Activated naive CD8-positive, alpha-beta T cell (primary cell): ENCODE measurements around the gene ORC1.

Experiments
- H3K27ac Mint-ChIP-seq: one replicate; pipeline ENCODE4 v1.8.0; 2021; ENCODE audit warnings: mixed read lengths
- H3K27me3 Mint-ChIP-seq: one replicate; pipeline ENCODE4 v1.8.0; 2021; ENCODE audit warnings: mixed read lengths
- H3K36me3 Mint-ChIP-seq: one replicate; pipeline ENCODE4 v1.8.0; 2021; ENCODE audit warnings: mixed read lengths
- H3K4me1 Mint-ChIP-seq: one replicate; pipeline ENCODE4 v1.8.0; 2021; ENCODE audit warnings: low read depth, mixed read lengths
- H3K4me3 Mint-ChIP-seq: one replicate; pipeline ENCODE4 v1.8.0; 2021; ENCODE audit warnings: mild to moderate bottlenecking, mixed read lengths
- H3K9me3 Mint-ChIP-seq: one replicate; pipeline ENCODE4 v1.8.0; 2021; ENCODE audit warnings: low read depth, mixed read lengths

The ORC1 gene

DNA sequence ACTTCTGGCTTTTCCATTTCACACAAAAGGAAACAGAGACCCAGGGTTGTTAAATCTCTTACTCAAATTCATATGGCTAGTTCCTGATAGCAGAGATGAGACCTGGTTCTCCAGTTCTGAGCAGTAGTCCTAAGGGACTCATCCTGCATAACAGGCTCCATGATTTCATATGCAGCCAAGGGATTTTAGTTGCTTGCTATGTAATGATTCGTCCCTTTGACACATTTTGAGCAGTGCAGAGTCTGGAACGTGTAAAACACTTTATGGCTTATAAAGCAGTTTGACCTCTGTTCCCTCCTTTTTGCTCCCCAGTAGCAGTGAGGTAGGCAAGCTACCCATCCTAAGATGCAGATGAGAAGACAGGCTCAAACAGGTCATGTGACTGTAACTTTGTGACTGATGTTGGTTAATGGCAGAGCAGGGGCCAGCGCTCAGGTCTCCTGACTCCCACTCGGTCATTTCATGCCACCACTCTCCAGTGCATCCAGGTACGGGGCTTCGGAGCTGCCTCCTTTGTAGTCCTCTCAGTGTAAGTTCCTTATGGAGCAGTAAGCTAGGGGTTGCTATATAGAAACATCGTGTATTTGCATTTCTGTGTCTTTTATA is 62.5 kb downstream of the ORC1 start:
- H3K9me3 Mint-ChIP-seq = no peaks in the 10 kb centered on the region
- no peak overlapping the region for H3K4me3 Mint-ChIP-seq
- H3K36me3 Mint-ChIP-seq = peaks cover 3% of the 10 kb centered on the region
- H3K27ac Mint-ChIP-seq = no peak overlapping the region
- no peaks in the 10 kb centered on the region for H3K4me1 Mint-ChIP-seq
- H3K27me3 Mint-ChIP-seq = no peaks in the 10 kb centered on the region

DNA sequence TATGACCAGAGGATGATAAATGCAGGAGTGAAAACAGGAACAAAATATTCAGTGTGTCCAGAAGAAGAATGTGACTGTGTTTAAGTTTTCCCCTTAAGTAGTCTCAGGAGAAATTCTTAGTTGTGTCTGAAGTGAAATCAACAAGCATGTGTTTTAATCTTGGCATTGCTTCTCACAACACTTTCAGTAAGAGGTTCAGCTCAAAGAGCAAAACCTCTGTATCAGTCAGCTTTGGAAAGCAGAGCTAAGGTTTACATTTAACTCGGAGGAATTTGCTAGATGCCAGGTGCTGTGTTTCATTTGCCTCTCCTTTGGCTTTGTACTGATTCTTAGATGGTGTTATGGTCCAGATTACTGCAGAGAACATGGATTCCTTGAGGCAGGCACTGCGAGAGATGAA is 66.8 kb downstream of the ORC1 start:
- H3K4me1 Mint-ChIP-seq = no peaks in the 10 kb centered on the region
- no peaks in the 10 kb centered on the region for H3K9me3 Mint-ChIP-seq

DNA sequence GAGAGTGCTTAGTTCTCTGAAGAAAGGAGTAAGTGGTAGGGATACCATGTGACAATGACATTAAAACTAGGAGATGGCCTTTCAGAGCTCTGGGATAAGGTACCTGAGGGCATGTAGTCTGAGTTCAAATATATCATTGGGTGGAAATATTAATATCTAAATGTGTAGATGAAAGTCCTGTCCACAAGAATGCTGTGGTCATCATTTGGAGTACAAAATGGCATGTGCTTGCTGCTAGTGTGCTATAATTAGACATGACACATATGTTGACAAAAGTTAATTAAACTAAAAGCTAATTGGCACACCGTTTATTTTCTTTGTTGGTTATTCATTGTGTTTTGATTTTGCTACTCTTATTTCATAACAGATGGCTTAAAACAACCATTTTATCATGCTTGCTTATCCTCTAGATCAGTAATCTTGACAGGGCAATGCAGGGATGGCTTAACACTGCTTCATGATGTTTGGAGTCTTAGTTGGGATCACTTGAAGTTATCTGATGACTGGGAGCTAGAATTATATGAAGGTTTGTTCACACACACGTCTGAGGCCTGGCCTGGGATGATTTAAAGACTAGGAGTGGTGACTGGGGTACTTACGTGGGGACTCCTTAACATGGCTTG is 69.2 kb downstream of the ORC1 start:
- Mint-ChIP-seq H3K4me3 (no peak overlapping the region), H3K27me3 (no peaks in the 10 kb centered on the region), H3K4me1 (no peaks in the 10 kb centered on the region), H3K27ac (no peak overlapping the region), H3K9me3 (no peaks in the 10 kb centered on the region), H3K36me3 (peaks cover 12% of the 10 kb centered on the region)

More for the DNA sequence above, 66.8 kb downstream of the ORC1 start:
- Mint-ChIP-seq H3K36me3 (peaks cover 12% of the 10 kb centered on the region), H3K4me3 (no peak overlapping the region), H3K27ac (no peak overlapping the region), H3K27me3 (no peaks in the 10 kb centered on the region)

DNA sequence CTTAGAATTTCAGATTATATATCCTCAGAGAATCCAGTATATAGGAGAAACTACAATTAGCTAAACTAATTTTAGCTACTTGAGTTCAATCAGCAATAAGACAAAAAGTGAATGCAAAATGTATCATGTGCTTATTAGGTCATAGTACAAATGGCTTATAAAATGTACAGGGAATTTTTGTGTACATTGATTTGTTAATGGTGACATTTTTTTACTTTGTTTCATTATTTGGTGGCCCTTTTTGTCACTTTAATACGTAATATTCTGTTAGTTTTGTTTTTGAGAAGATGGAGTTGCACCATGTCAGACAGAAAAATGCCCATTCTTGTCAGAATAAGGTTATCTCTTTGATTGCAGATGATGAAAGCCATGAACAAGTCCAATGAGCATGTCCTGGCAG is 71.8 kb downstream of the ORC1 start:
- Mint-ChIP-seq H3K4me3 (no peak overlapping the region), H3K9me3 (no peaks in the 10 kb centered on the region), H3K36me3 (peaks cover 16% of the 10 kb centered on the region), H3K27me3 (no peaks in the 10 kb centered on the region), H3K4me1 (no peaks in the 10 kb centered on the region), H3K27ac (no peak overlapping the region)

DNA sequence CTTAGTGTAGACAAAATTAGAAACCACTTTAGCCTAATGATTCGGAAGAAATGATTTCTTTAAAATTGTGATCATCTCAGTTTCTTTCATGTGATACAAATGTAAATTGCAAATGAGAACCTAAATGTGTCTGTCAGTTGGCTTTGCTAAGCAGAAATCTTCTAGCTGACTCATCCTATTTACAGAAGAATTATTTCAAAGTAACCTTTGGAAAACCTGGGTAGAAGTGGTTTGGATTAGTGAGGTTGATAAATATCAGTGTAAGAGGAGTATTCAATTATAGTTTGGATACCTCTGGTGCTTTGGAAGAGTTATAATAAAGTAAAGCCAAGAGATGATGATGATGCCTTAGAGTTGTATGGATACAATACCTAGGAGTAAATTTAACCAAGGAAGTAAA is 75.6 kb downstream of the ORC1 start:
- Mint-ChIP-seq H3K4me1 (no peaks in the 10 kb centered on the region), H3K36me3 (peaks cover 3% of the 10 kb centered on the region), H3K27me3 (no peaks in the 10 kb centered on the region), H3K9me3 (no peaks in the 10 kb centered on the region), H3K4me3 (no peak overlapping the region), H3K27ac (no peak overlapping the region)

DNA sequence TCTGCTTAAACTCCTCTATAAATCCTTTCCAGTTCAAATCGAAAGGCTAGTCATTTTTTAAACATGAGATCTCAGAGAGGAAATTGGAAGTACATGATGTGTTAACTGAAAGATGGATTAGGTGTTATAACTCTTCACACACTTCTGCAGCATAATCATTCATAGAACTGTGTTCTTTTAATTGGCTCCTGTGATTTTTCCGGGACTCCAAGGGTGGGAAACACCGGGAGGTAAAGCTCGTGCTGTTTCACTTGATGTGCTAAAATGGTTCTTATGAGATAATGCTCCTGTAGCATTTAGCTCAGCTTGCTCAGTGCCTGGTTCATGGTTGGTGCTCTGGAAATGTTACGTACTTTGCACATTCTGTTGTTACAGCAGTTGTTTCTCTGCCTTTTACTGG is 78.4 kb downstream of the ORC1 start:
- no peak overlapping the region for H3K27ac Mint-ChIP-seq
- H3K4me1 Mint-ChIP-seq = no peaks in the 10 kb centered on the region

DNA sequence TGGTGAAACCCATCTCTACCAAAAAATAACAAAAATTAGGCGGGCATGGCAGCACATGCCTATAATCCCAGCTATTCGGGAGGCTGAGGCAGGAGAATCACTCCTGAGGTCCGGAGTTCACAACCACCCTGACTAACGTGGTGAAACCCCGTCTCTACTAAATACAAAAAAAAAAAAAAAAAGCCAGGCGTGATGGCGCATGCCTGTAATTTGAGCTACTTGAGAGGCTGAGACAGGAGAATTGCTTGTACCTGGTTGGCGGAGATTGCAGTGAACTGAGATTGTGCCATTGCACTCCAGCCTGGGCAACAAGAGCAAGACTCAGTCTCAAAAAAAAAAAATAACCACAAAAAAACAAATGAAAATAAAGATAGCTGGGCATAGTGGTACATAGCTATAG is 80.5 kb downstream of the ORC1 start:
- no peak overlapping the region for H3K27ac Mint-ChIP-seq
- peaks cover 2% of the 10 kb centered on the region for H3K36me3 Mint-ChIP-seq

More for the DNA sequence above, 78.4 kb downstream of the ORC1 start:
- Mint-ChIP-seq H3K9me3 (no peaks in the 10 kb centered on the region), H3K4me3 (no peak overlapping the region), H3K27me3 (no peaks in the 10 kb centered on the region), H3K36me3 (peaks cover 3% of the 10 kb centered on the region)

More for the DNA sequence above, 80.5 kb downstream of the ORC1 start:
- no peak overlapping the region for H3K4me3 Mint-ChIP-seq
- no peaks in the 10 kb centered on the region for H3K9me3 Mint-ChIP-seq
- H3K27me3 Mint-ChIP-seq = no peaks in the 10 kb centered on the region
- no peaks in the 10 kb centered on the region for H3K4me1 Mint-ChIP-seq
